Stimulated activated CD4-positive, alpha-beta T cell treated with anti-CD3 and anti-CD28 coated beads, Interleukin-1b, Interleukin-23, amount 100 ng/mL, for 48 hours (primary cell): ENCODE data around the gene CDKN1C.

Source experiments
- DNase-seq: peaks from one replicate; pipeline ENCODE4 v3.0.0-alpha.2; 2020

CDKN1C gene

DNA sequence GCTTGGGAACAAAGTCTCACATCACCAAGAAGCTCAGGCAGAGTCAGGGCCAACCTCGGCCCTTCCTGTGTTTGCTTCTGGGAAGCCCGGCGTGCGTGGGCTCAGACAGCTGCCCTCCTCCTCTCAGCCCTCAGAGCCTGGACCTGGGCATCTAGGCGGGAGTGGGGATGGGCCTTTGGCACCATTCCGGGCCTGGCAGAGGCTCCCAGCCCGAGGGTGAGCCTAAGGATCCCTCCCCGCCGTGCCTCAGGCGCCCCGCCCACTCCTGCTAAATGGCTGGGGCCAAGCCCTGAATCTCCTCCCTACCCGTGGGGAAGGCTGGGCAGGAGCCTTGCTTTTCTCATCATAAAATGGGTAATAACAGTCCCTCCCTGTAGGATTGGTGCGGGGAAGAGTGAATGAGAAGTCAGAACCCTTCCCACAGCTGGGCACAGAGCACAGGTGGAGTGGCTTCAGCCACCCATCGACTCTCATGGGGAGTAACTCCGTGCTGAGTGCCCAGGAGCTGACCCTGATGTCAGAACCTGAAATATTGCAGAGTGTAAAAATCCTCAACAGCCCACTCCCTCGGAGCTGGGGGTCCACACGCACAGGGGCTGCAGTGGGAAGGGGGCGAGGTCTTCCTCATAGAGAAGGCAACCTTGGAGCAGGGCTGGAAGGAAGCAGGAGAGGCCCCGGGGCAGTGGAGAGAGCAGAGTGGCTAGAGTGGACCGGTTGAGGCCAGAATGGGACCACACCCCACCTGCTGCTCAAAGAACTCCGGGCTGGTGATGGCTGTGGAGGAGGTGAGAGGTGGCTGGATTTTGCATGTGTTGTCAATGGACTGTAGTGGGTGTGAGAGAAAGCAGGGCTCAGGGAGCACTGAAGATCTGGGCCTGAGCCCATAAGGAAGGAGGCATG, 18.8 kb upstream of the CDKN1C start:
- DNase-seq: no peak

- no peak for DNase-seq
These were observed 18.1 kb upstream of the CDKN1C start for GRCh38 chr11:2903672-2904011.

DNA sequence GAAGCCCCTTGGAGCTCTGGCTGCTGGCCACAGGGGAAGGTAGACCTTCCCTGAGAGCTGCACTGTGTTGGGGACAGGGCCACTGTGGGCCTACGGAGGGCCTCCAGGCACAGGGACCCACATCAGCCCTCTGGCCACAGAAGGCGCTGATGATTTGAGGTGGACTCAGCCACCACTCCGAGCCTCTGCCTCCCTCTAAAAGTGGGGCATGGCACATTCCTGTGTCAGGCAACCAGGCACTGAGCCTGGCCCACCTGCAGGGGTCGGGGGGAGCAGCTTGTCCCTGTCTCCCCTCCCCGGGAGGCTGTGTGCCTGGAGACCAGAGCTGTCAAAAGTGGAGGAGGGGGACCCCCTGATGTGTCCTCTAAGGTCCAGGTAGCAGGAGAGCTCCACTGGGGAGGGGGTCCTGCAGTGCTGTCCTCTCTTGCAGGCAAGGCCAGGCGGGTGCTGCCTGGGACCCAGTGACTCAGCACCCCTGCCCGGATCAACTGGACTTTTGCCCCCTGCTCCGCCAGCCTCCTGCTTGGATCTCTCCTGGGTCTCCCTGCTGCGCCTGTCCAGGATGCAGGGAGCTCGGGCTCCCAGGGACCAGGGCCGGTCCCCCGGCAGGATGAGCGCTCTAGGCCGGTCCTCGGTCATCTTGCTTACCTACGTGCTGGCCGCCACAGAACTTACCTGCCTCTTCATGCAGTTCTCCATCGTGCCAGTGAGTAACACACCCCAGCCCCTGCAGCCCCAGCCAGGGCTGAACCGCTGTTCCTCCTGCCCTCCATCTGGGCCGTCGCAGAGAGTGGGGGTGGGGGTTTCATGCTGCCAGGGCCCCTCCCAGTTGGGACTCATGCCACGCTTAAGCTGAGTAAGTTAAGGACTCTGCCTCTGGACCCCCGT, 17.5 kb upstream of the CDKN1C start:
- DNase-seq: no peak

- DNase-seq: peak; percentile 95
These were observed 16.5 kb upstream of the CDKN1C start for GRCh38 chr11:2901854-2902783.

DNA sequence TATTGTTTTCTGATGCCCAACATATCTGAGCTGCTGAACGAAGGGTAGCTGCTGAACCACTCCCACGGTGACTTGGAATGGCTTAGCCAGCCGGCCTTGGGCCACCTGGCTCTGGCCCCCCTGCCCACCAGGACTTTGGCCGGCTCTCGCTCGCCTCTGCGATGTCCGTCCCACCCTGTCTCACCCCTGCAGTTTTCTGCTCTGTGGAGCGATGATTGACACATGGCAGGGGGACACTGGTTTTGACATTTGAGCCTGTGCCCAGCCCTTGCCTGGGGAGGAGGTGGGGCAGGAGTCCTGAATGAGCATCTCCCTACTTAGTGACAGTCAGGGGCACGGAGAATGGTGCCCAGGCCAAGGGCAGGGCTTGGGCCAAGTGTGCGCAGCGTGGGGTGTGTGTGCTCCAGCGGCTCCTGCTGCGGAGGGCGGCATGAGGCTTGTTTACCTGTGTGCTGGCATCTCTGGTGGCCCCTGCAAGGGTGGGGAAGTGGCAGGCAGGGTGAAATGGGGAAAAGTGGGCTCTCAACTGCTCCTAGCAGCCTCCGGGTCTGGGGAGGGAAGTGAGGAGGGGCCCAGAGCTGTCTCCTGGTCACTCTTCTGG, 15.7 kb upstream of the CDKN1C start:
- DNase-seq: no peak

GRCh38 chr11:2899080-2899783, 13.7 kb upstream of the CDKN1C start:
- DNase-seq: no peak

GRCh38 chr11:2898366-2899079, 12.9 kb upstream of the CDKN1C start:
- peak; percentile 58 for DNase-seq

DNA sequence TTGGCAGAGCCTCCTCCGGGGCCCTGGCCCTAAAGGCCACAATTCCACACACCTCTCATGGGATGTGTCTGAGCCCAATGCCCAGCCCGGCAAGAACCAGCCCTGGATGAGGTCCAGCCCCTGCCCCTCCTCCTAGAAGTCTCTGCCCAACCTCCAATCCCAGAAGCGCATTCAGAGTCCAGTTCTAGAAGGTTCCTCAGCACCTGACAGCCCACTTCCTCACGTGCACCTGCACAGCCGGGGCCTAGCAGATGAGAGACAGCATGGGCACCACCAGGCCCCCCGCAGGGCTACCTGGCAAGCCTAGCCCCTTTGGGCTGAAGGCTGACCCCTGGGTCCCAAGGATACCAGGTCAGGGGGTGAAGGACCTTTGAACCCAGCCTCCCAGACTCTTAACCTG, 11.5 kb upstream of the CDKN1C start:
- DNase-seq: no peak

DNA sequence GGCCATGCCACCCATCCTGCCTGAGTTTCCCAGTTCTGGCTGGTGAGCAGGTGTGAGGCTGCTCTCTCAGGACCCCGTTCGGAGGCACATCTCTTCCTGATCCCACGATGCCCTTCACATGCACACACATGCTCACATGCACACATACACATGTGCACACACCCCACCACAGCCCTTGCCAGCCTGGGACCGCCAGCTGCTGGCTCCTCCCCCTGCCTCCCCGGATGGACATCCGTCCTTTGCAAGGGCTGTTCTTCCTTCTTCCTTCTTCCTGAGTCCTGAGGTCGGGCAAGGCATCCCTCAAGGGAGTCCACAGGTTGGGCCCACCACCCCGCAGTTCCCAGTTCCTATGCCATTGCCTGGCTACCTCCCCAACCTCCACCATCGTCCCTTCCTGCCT, 10.5 kb upstream of the CDKN1C start:
- no peak for DNase-seq

- no peak for DNase-seq
These were observed 8.4 kb upstream of the CDKN1C start for GRCh38 chr11:2893935-2894334.

- DNase-seq: peak; percentile 52
These were observed 7.5 kb upstream of the CDKN1C start for GRCh38 chr11:2892967-2893528.

DNA sequence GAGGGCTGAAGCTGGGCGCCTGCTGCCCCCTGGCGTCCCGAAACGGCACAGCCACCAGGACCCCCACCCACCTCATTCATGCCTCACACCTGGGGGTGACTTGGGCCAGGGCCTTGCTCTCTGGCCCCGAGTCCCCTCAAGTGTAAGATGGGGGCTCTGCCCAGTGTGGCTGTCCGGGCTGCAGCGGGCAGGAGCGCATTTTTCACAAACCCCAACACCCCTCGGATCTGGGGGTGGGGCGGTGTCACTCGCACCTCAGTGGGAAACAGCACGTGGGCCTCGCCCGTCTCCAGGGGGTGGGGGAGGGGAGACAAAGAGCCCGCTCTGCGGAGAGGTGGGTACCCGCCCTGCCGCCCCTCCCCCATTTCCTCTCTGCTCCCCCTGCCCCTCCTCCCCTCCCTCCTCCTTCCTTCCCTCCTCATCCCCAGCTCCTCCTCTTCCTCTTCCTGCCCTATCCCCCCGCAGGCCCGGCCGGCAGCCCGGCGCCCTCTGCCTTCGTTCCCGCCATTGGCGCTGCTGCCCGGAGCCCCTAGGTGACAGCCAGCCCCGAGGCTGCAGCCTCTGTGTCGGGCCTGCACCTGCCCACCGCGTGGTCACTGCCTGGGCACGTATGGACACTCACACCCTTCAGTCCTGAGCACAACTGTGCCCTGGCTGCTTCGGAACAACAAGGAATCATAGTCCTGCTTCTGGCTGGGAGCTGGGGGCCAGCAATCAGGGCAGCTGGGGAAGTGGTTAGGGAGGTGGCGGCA, 6.8 kb upstream of the CDKN1C start:
- peak; percentile 68 for DNase-seq

DNA sequence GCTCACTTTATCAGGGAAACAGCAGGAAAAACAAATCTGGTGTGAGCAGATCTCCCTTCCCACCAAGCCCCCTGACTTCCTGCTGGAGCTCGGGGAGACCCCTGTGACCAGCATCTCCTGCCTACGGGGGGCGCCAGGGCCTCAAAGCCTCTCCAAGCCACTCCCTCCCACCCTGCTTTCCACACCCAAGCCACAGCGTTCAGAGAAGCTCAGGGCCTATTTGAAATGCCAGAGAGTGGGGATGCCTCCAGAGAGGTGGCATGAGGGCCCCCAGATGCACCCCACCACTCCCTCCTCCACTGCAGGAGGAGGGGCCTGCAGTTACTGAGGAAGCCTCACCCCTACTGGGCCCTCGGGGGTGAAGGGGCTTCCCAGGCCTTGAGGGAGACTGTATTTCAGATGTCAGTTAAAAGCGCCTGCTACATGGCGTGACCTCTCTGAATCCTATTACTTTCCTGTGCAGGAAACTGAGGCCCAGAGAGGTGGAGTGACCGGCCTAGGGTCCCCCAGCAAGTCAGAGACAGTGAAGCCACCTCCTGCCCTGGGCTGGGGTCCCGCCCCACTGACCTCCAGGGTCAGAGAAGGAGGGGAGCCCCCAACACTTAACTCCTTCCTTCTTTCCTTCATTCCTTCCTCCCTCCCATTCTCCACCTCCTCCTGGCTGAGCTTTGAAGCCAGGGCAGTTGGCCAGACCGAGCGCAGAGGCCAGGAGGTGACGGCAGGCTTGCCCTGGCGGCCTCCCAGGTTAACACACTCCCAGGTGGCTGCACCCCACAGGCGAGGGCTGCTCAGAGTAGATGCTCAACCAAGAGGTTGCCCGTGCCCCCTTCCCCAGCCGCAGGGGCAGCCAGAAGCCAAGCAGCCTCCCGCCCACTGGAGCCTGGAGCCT, 6.0 kb upstream of the CDKN1C start:
- DNase-seq: no peak

- DNase-seq: no peak
These were observed 5.1 kb upstream of the CDKN1C start for GRCh38 chr11:2890466-2891294.

GRCh38 chr11:2889362-2890273, 4.0 kb upstream of the CDKN1C start:
- DNase-seq: no peak

DNA sequence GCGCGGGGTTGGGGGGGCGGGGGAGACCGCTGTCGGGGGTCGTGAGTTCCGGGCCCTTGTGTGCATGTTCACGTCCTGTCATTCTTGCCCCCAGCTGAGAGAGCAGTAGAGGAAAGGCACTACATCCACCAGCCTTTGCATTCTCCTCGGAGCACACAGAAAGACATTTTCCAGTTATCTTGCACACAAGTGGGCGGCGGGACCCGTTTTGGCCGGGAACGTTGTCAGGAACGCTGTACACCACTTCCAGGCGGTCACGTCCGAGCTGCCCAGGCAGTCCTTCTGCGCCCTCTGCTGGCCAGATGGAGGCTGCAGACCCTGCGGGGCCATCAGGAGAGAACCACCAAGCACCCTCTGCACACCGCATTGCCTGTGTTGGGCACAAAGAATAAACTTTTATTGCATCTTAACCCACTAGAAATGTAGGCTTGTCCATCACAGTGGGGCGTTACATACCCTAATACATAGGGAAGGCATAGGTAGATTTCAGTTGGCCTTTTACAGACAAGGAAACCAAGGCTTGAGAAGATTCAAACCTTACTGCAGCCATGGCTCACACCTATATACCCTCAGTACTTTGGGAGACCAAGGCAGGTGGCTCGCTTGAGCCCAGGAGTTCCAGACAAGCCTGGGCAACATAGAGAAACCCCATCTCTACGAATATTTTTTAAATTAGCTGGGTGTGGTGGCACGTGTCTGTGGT, 2.8 kb upstream of the CDKN1C start:
- peak; percentile 84 for DNase-seq
